T-helper 2 cell treated with Interferon-gamma antibody and Interleukin-4, amounts not matched to agents 5 μg/mL and 100 μg/mL, for 36 hours (primary cell): ENCODE data around the gene TMEM151A.
"Not testable (repeated sequence)": the region's sequence is repeated elsewhere in the genome, so short reads cannot be mapped to it uniquely, and the experiment has no call there.

Experiments used
- DNase-seq: peaks from one replicate; pipeline ENCODE4 v3.0.0; 2021; ENCODE audit warnings: low spot score
- H3K27ac Mint-ChIP-seq: one replicate; pipeline ENCODE4 v1.8.0; 2021; ENCODE audit warnings: mild to moderate bottlenecking, mixed read lengths
- H3K27me3 Mint-ChIP-seq: one replicate; pipeline ENCODE4 v1.8.0; 2021; ENCODE audit warnings: low read depth, mixed read lengths
- H3K36me3 Mint-ChIP-seq: one replicate; pipeline ENCODE4 v1.8.0; 2021; ENCODE audit warnings: low read depth, mixed read lengths
- H3K4me1 Mint-ChIP-seq: one replicate; pipeline ENCODE4 v1.8.0; 2021; ENCODE audit warnings: low read depth, mixed read lengths
- H3K4me3 Mint-ChIP-seq: one replicate; pipeline ENCODE4 v1.8.0; 2022; ENCODE audit warnings: mild to moderate bottlenecking, moderate library complexity, mixed read lengths
- H3K9me3 Mint-ChIP-seq: one replicate; pipeline ENCODE4 v1.8.0; 2021; ENCODE audit warnings: mixed read lengths

The TMEM151A gene

DNA sequence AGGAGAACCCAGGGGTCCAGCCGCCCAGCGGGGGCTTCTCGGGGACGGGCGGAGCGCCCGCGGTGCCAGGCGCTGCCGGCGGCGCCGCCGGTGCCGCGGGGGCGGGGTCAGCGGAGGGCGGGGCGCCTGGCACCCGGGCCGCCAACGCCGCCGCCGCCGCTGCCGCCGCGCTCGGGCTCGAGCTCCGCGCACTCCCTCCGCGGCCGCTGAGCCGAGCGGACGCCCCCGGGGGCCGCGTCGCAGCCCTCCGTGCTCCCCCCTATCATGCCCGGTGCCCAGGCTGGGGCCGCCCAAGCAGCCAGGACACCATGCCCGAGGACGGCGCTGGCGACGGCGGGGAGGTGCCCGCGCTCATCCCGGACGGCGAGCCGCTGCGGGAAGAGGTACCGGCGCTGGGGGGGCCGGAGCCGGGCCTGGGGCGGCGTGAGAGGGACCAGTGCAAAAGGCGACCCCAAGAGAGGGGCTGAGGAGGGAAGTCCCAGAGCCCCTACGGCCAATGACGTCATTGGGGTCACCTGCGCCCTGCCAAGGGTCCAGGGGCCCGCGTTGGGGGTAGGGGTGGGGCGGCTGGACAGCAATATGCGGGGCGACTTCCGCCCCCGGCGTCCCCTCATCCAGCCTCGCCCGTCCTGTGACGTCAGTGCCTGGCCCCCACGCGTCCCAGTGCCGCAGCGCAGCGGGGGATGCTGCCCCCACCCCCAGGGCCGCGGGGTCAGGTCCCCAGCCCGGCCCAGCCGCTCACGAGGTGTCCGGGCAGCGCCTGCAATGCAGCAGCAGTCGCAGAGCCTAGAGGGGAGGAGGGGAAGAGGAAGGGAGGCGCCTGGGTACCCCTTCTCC, at the start of gene TMEM151A:
TSS of gene TMEM151A (plus strand) at position 189 of the 837 bp plus-strand sequence. CDS start at position 309, 120 bp downstream.
- H3K27ac Mint-ChIP-seq: no peak within 1 kb of the TSS
- H3K4me1 Mint-ChIP-seq: peaks cover 16% of the 10 kb centered on the region
- H3K4me3 Mint-ChIP-seq: peak within 1 kb of the TSS; percentile 87
- no peaks in the 10 kb centered on the region for H3K9me3 Mint-ChIP-seq
- peaks cover 37% of the 10 kb centered on the region for H3K27me3 Mint-ChIP-seq
- H3K36me3 Mint-ChIP-seq: peaks cover 3% of the 10 kb centered on the region
- DNase-seq: no peak

DNA sequence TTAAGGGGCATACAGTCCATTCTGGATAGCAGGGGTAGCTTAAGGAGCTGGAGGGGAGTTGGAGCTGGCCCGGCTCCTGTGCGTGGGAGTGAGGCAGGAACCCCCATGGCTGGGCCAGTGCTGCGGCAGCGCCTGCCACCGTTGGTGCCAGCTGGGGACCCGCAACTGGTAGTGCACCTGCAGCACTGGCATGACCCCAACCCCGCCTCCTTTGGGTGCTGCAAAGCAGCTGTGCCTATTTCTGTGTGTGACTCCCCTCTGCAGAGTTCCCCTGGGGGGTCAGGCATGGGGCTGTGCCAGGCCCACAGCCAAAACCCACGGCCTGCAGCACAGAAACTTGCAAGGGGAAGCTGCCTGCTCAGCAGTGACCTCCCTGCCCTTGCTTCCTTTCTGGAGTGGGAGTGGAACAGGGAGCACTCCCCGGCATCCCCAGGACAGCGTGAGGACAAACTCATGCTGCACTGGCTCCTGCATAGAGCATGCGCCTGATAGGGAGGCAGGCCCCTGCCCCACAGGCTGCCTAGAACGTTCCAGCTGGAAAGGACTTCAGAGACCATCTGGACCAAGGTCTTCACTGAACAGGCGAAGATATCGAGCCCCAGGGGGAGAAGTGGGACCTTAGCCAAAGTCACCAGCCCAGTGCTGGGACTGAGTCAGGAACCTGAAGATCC, 49.5 kb upstream of the TMEM151A start:
- H3K36me3 Mint-ChIP-seq: peaks cover 26% of the 10 kb centered on the region
- no peak overlapping the region for H3K4me3 Mint-ChIP-seq
- DNase-seq: no peak
- no peaks in the 10 kb centered on the region for H3K9me3 Mint-ChIP-seq
- no peaks in the 10 kb centered on the region for H3K27me3 Mint-ChIP-seq
- no peak overlapping the region for H3K27ac Mint-ChIP-seq
- H3K4me1 Mint-ChIP-seq: no peaks in the 10 kb centered on the region

DNA sequence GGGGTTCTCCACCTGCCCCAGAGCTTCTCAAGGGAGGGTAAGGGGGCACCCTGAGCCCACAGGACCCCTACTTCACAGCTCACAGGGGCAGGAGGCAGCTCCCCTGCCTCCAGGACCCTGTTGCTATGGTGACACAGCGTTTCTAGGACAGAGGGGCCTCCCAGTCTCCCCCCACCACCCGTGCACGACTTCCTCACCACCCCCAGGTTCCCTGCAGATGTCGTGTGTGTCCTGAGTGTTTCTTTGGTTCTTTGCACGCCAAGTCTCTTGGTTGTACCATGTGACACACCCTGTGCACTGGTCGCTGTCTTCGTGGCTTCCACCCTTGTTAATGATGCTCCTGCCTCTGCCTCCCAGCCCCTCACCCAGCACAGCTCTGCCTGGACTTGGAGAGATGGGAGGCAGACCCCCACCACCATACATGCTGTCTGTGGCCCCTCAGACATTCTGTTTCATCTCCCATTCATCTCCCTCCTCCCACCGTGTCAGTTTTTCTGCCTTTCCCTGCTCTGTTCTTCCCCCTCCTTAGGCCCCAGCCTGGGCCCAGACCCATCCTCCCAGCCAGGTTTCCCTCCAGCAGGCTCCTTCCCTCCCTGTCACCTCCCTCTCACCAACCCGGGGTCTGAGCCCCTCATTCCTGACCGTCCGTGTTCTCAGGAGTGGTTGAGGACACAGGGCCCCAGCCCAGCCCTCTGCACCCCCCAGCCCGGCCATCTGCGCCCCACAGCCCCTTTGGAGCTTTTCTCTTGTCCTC, 47.7 kb upstream of the TMEM151A start:
- Mint-ChIP-seq H3K36me3 (peaks cover 23% of the 10 kb centered on the region), H3K27me3 (no peaks in the 10 kb centered on the region), H3K4me3 (no peak overlapping the region), H3K4me1 (no peaks in the 10 kb centered on the region), H3K9me3 (no peaks in the 10 kb centered on the region), H3K27ac (peak overlapping the region; percentile 63)
- DNase-seq: no peak

DNA sequence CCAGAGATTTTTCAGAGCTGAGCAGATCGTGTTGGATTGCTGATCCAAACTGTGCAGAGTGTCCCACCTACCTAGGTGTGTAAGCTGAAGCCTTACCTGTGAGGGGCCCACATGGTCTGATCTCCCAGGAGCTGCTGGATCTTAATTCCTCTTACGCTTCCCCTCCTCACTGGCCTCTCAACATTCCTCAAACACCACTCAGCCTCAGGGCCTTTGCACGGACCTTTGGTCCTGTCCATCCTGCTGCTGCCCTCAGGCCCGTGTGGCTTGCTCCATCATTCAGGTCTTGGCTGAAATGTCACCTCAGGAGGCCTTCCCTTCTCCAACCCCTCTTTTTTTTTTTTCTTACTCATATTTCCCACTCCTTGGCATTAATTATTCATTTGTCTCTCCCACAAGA, 44.4 kb upstream of the TMEM151A start:
- Mint-ChIP-seq H3K4me3 (no peak overlapping the region), H3K36me3 (peaks cover 29% of the 10 kb centered on the region), H3K27me3 (no peaks in the 10 kb centered on the region), H3K9me3 (no peaks in the 10 kb centered on the region), H3K27ac (no peak overlapping the region), H3K4me1 (peaks cover 3% of the 10 kb centered on the region)
- DNase-seq: no peak

DNA sequence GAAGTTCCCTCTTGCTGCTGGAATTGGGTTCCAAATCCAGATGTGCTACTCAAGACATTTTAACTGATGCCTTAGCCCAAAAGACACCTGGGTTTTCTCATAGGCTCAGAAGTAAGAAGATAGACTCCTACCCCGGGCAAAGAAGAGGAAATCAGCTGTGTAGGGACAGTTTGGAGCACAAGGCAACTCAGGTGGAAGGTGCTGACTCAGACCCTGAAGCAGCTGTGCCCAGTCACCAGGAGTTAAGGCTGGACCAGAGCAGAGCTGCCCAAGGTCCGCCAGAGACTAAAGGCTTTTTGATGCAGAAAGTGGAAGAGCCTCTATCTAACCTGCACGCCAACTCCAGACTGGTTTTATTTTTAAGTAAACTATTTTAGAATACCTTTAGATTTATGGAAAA, 43.9 kb upstream of the TMEM151A start:
- H3K27me3 Mint-ChIP-seq: no peaks in the 10 kb centered on the region
- no peaks in the 10 kb centered on the region for H3K9me3 Mint-ChIP-seq
- peaks cover 29% of the 10 kb centered on the region for H3K36me3 Mint-ChIP-seq
- no peak overlapping the region for H3K27ac Mint-ChIP-seq
- no peak overlapping the region for H3K4me3 Mint-ChIP-seq
- DNase-seq: no peak
- H3K4me1 Mint-ChIP-seq: peaks cover 3% of the 10 kb centered on the region

DNA sequence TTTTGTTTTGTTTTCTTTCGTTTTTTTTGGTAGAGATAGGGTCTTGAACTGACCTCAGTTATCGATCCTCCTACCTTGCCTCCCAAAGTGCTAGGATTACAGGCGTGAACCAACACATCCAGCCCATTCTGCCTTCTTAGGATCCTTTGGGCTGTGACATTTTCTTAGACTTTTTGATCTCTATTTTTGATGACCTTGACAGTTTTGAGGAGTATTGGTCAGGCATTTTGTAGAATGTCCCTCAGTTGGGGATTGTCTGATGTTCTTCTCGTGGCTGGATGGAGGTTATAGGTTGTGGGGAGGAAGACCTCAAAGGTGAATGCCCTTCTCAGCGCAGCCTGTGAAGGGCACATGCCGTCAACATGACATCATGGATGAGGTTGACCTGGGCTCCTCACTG, 42.8 kb upstream of the TMEM151A start:
- H3K27me3 Mint-ChIP-seq: no peaks in the 10 kb centered on the region
- peaks cover 24% of the 10 kb centered on the region for H3K36me3 Mint-ChIP-seq

DNA sequence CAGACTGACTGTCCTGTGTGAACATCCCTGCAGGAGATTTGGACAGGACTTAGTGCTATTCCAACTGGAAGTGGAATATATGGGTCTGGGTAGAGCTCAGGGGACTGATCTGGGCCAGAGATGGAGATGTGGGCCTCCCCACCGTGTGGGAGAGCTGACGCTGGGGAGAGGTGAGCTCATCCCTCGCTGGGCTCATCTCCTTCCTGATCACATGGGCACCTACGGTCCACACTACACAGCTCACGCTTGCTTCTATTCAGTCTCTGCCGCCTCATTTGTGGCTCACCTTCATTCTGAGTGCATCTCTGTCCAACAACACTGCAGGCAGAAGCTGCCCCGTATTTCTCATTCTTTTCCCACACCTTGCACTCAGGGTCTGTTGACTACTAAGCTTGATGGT, 39.9 kb upstream of the TMEM151A start:
- DNase-seq: no peak
- Mint-ChIP-seq H3K36me3 (peaks cover 14% of the 10 kb centered on the region), H3K27ac (no peak overlapping the region), H3K27me3 (no peaks in the 10 kb centered on the region), H3K9me3 (no peaks in the 10 kb centered on the region), H3K4me3 (no peak overlapping the region), H3K4me1 (peaks cover 12% of the 10 kb centered on the region)

More for the DNA sequence above, 42.8 kb upstream of the TMEM151A start:
- Mint-ChIP-seq H3K4me3 (no peak overlapping the region), H3K9me3 (no peaks in the 10 kb centered on the region), H3K27ac (no peak overlapping the region), H3K4me1 (peaks cover 3% of the 10 kb centered on the region)
- DNase-seq: no peak

DNA sequence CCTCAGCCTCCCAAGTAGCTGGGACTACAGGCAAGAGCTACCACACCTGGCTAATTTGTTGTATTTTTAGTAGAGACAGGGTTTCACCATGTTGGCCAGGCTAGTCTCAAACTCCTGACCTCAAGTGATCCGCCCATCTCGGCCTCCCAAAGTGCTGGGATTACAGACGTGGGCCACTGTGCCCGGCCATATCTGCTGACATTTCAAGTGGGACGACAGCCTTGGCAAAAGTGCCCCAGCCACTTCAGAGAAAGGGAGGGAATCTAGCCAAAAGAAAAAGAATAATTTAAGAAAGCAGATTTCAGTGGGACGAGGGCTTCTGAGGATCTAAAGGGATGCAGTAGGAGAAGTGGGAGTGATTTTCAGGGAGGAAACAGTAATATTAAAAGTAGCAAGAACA, 38.6 kb upstream of the TMEM151A start:
- DNase-seq, H3K36me3 Mint-ChIP-seq, H3K27me3 Mint-ChIP-seq, H3K27ac Mint-ChIP-seq, H3K4me3 Mint-ChIP-seq, H3K9me3 Mint-ChIP-seq: not testable (repeated sequence)
- H3K4me1 Mint-ChIP-seq: peaks cover 14% of the 10 kb centered on the region

DNA sequence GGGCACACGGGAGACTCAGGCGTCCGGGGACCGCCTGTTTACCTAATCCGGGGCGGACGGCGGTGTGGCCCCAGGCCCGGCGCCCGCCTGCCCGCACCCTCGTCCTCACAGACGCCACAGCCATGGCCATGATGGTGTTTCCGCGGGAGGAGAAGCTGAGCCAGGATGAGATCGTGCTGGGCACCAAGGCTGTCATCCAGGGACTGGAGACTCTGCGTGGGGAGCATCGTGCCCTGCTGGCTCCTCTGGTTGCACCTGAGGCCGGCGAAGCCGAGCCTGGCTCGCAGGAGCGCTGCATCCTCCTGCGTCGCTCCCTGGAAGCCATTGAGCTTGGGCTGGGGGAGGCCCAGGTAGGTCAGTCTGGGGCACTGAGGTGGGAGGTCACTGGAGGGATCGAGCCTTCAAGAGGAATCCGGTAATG, 33.2 kb upstream of the TMEM151A start:
- Mint-ChIP-seq H3K27ac (peak overlapping the region; percentile 98), H3K27me3 (no peaks in the 10 kb centered on the region), H3K9me3 (no peaks in the 10 kb centered on the region), H3K4me3 (peak overlapping the region; percentile 91), H3K36me3 (peaks cover 25% of the 10 kb centered on the region), H3K4me1 (peaks cover 20% of the 10 kb centered on the region)
- no peak for DNase-seq

DNA sequence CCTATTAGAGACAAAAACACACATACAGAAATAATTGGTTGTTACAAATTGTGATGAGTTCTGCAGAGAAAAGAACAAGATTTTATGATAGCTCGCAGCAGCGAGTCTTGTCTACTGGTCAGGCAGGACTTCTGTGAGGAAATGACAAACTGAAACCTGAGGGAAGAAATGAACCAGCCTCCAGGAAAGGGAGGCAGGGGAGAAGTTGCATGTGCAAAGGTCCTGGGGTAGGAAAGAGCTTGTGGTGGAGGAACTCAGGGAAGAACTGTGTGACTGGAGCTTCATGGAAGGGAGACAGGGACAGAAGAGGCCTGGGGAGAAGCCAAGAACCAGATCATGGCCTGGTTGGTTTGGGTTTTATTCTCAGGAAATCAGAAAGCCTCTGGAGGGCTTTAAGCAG, 32.5 kb upstream of the TMEM151A start:
- Mint-ChIP-seq H3K36me3 (peaks cover 28% of the 10 kb centered on the region), H3K4me3 (peak overlapping the region; percentile 91), H3K4me1 (peaks cover 20% of the 10 kb centered on the region), H3K27ac (peak overlapping the region; percentile 39), H3K27me3 (no peaks in the 10 kb centered on the region), H3K9me3 (no peaks in the 10 kb centered on the region)
- DNase-seq: no peak

DNA sequence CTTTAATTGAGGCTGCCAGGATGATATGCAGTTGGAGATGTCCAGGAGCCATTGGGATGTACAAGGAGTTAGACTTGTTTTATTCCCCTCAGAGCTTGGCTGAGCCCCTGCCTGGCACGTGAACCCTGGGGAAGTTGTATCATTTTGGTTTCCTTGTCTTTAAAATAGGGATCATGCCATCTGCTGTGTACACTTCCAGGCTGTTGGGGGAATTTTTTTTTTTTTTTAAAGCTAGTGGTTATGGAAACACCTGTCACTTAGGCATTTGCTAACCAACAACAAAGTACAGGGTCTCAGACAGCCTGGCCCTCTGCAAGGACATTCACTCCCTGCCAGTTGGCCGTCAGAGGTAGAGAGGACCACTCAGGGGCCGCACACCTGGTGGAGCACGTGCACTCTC, 31.7 kb upstream of the TMEM151A start:
- Mint-ChIP-seq H3K36me3 (peaks cover 31% of the 10 kb centered on the region), H3K4me3 (no peak overlapping the region), H3K27ac (no peak overlapping the region), H3K27me3 (no peaks in the 10 kb centered on the region), H3K4me1 (peaks cover 20% of the 10 kb centered on the region), H3K9me3 (no peaks in the 10 kb centered on the region)
- no peak for DNase-seq

DNA sequence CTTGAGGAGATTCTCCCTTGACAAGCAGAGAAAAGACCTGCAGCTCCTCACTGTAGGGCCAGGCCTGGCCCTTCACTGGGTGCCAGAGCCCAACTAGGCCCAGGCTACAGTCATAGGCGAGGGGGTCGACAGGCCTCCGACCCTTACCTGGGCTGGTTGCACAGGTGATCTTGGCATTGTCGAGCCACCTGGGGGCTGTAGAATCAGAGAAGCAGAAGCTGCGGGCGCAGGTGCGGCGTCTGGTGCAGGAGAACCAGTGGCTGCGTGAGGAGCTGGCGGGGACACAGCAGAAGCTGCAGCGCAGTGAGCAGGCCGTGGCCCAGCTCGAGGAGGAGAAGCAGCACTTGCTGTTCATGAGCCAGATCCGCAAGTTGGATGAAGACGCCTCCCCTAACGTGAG, 30.1 kb upstream of the TMEM151A start:
- H3K9me3 Mint-ChIP-seq: no peaks in the 10 kb centered on the region
- no peaks in the 10 kb centered on the region for H3K27me3 Mint-ChIP-seq
- H3K36me3 Mint-ChIP-seq: peaks cover 31% of the 10 kb centered on the region
- peaks cover 13% of the 10 kb centered on the region for H3K4me1 Mint-ChIP-seq
- no peak overlapping the region for H3K4me3 Mint-ChIP-seq
- no peak for DNase-seq
- no peak overlapping the region for H3K27ac Mint-ChIP-seq

DNA sequence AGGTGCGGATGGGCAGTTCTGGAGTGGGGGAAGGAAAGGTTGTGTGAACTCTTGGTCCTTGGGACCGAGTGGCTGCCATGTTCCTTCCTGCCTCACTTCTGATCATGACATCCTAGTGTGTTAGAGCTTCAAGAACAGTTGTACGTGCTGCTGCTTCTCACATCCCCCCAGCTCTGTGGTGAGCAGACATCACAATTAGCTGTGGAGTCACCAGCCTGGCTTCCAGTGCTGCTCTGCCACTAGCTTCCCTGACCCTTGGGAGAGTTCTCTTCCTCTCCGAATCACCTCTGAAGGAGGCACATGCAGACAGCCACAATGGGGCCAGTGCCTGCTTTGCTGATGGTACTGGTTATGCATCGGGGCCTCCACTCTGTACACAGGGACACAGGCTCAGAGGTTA, 29.5 kb upstream of the TMEM151A start:
- no peaks in the 10 kb centered on the region for H3K27me3 Mint-ChIP-seq
- H3K4me3 Mint-ChIP-seq: no peak overlapping the region
- H3K27ac Mint-ChIP-seq: no peak overlapping the region
- peaks cover 14% of the 10 kb centered on the region for H3K4me1 Mint-ChIP-seq
- H3K9me3 Mint-ChIP-seq: no peaks in the 10 kb centered on the region
- DNase-seq: no peak
- peaks cover 34% of the 10 kb centered on the region for H3K36me3 Mint-ChIP-seq

DNA sequence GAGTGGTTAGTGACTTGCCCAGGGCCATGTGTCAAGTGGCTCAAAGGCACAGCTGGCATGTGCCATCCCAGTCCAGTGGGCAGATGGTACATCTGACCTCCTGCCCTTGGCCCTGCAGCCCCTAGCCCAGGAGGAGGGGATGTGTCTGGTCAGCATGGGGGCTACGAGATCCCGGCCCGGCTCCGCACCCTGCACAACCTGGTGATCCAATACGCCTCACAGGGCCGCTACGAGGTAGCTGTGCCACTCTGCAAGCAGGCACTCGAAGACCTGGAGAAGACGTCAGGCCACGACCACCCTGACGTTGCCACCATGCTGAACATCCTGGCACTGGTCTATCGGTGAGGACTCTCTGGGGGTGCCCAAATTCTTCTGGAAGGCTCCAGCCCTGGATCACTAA, 29.0 kb upstream of the TMEM151A start:
- Mint-ChIP-seq H3K9me3 (no peaks in the 10 kb centered on the region), H3K4me3 (no peak overlapping the region), H3K36me3 (peaks cover 35% of the 10 kb centered on the region), H3K27ac (no peak overlapping the region), H3K27me3 (no peaks in the 10 kb centered on the region), H3K4me1 (peaks cover 16% of the 10 kb centered on the region)
- no peak for DNase-seq
